NCI-H774 (cell line): ENCODE data around the gene EPB41L1.

Experiments
- DNase-seq: peaks from one replicate; lab custom pipeline; 2025; lab: John Stamatoyannopoulos, UW

EPB41L1 gene

GRCh38 chr20:36261389-36262105 lies 107.0 kb downstream of the EPB41L1 start:
- DNase-seq, result no peak

GRCh38 chr20:36262440-36262839 lies 107.9 kb downstream of the EPB41L1 start:
- DNase-seq, result no peak

- no peak for DNase-seq
Measured at GRCh38 chr20:36264426-36265246, 110.1 kb downstream of the EPB41L1 start.

- DNase-seq, result no peak
Measured at GRCh38 chr20:36266189-36266588, 111.6 kb downstream of the EPB41L1 start.

- DNase-seq, result no peak
Measured at GRCh38 chr20:36267605-36268381, 113.3 kb downstream of the EPB41L1 start.

- no peak for DNase-seq
Measured at GRCh38 chr20:36268440-36269342, 114.2 kb downstream of the EPB41L1 start.

GRCh38 chr20:36269507-36269906 lies 115.0 kb downstream of the EPB41L1 start:
- no peak for DNase-seq

- no peak for DNase-seq
Measured at GRCh38 chr20:36270744-36271638, 116.5 kb downstream of the EPB41L1 start.

- no peak for DNase-seq
Measured at GRCh38 chr20:36271639-36272546, 117.4 kb downstream of the EPB41L1 start.

- DNase-seq, result no peak
Measured at GRCh38 chr20:36272547-36273220, 118.1 kb downstream of the EPB41L1 start.

- DNase-seq, result no peak
Measured at GRCh38 chr20:36273414-36274180, 119.1 kb downstream of the EPB41L1 start.

GRCh38 chr20:36274181-36274841 lies 119.8 kb downstream of the EPB41L1 start:
- no peak for DNase-seq

- no peak for DNase-seq
Measured at GRCh38 chr20:36275011-36275410, 120.5 kb downstream of the EPB41L1 start.

GRCh38 chr20:36275441-36276189 lies 121.1 kb downstream of the EPB41L1 start:
- DNase-seq, result no peak

GRCh38 chr20:36277546-36277945 lies 123.0 kb downstream of the EPB41L1 start:
- DNase-seq, result no peak

GRCh38 chr20:36279362-36279761 lies 124.8 kb downstream of the EPB41L1 start:
- DNase-seq, result no peak

GRCh38 chr20:36279776-36280175 lies 125.2 kb downstream of the EPB41L1 start:
- DNase-seq, result no peak
